ENCODE data around the gene CAMK1D.

DNA sequence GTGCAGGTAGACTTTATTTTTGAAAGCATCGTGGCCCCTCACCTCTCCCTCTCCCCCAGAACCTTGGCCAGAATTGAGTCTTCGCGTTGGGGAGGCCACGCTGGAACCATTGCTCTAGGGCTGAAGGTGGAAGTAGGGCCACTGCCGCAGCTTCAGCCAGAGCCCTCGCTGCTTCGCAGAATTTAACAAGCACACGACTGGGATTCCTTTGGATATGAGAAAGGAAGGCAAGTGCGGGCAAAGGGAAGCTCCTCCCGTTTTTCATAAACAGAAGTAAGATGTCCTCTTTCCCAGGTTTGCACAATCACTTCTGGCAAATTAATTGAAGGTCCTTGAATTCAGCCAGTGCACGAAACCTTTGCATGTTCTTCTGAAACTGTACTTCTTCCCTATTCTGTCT, 484.1 kb downstream of the CAMK1D start:
- TF ChIP-seq RCOR1 (IDR thresholded peaks at IDR 0.05; ENCODE audit: low read length) (no peak), SMC3 (IDR thresholded peaks at IDR 0.05; ENCODE audit: low read depth, low read length) (no peak), POLR2AphosphoS5 (IDR thresholded peaks at IDR 0.05; ENCODE audit: low read depth, low read length) (no peak), FOXM1 (IDR thresholded peaks at IDR 0.05; ENCODE audit: low read depth) (no peak)
- TF ChIP-seq, protein P1, sequence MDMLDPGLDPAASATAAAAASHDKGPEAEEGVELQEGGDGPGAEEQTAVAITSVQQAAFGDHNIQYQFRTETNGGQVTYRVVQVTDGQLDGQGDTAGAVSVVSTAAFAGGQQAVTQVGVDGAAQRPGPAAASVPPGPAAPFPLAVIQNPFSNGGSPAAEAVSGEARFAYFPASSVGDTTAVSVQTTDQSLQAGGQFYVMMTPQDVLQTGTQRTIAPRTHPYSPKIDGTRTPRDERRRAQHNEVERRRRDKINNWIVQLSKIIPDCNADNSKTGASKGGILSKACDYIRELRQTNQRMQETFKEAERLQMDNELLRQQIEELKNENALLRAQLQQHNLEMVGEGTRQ (IDR thresholded peaks at IDR 0.05; ENCODE audit: borderline replicate concordance, low read depth, low read length), result no peak

All from SK-N-SH (cell line).